ENCODE measurements around the gene FEZF2.

- TF ChIP-seq, protein P1, sequence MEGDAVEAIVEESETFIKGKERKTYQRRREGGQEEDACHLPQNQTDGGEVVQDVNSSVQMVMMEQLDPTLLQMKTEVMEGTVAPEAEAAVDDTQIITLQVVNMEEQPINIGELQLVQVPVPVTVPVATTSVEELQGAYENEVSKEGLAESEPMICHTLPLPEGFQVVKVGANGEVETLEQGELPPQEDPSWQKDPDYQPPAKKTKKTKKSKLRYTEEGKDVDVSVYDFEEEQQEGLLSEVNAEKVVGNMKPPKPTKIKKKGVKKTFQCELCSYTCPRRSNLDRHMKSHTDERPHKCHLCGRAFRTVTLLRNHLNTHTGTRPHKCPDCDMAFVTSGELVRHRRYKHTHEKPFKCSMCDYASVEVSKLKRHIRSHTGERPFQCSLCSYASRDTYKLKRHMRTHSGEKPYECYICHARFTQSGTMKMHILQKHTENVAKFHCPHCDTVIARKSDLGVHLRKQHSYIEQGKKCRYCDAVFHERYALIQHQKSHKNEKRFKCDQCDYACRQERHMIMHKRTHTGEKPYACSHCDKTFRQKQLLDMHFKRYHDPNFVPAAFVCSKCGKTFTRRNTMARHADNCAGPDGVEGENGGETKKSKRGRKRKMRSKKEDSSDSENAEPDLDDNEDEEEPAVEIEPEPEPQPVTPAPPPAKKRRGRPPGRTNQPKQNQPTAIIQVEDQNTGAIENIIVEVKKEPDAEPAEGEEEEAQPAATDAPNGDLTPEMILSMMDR (IDR thresholded peaks at IDR 0.05; ENCODE audit: low read length): no peak
- no peak for TF ChIP-seq EZH2 (IDR thresholded peaks at IDR 0.05; ENCODE audit: borderline replicate concordance, low read length)
Observed at GRCh38 chr3:62363275-62363674, 10.1 kb downstream of the FEZF2 start.

All from OCI-LY1 (cell line).